GM12873 (cell line): ENCODE results near the gene ANXA6.

Source experiments
- TF ChIP-seq, protein P1 (sequence below): IDR thresholded peaks from 2 replicates; pipeline ENCODE4 v1.5.1; 2012; ENCODE audit warnings: low read depth, mild to moderate bottlenecking, moderate library complexity, low read length, control low read depth; ENCODE audit not compliant: insufficient read depth; ENCODE audit errors: missing control alignments

Gene ANXA6

GRCh38 chr5:151141535-151141934 is 16.0 kb downstream of the ANXA6 start:
- TF ChIP-seq, protein P1, sequence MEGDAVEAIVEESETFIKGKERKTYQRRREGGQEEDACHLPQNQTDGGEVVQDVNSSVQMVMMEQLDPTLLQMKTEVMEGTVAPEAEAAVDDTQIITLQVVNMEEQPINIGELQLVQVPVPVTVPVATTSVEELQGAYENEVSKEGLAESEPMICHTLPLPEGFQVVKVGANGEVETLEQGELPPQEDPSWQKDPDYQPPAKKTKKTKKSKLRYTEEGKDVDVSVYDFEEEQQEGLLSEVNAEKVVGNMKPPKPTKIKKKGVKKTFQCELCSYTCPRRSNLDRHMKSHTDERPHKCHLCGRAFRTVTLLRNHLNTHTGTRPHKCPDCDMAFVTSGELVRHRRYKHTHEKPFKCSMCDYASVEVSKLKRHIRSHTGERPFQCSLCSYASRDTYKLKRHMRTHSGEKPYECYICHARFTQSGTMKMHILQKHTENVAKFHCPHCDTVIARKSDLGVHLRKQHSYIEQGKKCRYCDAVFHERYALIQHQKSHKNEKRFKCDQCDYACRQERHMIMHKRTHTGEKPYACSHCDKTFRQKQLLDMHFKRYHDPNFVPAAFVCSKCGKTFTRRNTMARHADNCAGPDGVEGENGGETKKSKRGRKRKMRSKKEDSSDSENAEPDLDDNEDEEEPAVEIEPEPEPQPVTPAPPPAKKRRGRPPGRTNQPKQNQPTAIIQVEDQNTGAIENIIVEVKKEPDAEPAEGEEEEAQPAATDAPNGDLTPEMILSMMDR = no peak

GRCh38 chr5:151140686-151141459 is 16.7 kb downstream of the ANXA6 start:
- TF ChIP-seq, protein P1 = no peak

DNA sequence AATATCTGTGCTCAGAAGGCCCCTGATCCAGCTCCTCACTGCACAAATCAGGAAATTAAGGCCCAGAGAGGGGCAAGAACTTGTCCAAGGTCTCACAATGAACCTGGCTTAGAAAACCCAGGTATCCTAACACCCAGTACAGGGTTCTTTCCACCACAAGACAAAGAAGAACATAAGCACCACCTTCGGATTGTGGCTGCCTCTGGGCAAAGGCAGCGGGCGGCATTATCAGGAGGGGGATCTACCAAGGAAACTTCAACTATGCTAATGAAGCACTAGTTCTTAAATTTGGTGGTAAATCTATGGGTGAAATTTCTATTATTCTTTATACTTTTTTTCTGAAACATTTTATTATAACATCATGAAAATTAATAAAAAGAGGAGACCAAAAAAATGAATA is 17.9 kb downstream of the ANXA6 start:
- TF ChIP-seq, protein P1 = no peak

DNA sequence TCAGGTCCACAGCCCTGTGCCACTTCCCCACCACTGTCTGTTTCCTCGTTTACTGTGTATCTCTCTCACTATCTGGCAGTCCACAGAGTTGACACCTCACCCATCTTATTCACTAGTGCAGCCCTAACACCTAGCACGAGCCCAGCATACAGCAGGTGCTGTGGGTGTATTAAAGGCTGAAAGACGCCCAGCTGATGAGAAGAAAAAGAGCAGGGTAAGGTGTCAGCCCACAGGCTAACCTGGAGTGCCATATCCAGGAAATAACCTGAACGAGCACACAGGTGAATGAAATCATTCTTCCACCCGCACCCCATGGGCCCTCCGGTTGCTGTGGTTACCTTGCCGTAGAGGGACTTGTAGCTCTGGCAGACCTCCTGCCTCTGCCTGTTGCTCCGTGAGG is 18.6 kb downstream of the ANXA6 start:
- TF ChIP-seq, protein P1 = no peak

GRCh38 chr5:151138114-151138513 is 19.5 kb downstream of the ANXA6 start:
- TF ChIP-seq, protein P1 = no peak

DNA sequence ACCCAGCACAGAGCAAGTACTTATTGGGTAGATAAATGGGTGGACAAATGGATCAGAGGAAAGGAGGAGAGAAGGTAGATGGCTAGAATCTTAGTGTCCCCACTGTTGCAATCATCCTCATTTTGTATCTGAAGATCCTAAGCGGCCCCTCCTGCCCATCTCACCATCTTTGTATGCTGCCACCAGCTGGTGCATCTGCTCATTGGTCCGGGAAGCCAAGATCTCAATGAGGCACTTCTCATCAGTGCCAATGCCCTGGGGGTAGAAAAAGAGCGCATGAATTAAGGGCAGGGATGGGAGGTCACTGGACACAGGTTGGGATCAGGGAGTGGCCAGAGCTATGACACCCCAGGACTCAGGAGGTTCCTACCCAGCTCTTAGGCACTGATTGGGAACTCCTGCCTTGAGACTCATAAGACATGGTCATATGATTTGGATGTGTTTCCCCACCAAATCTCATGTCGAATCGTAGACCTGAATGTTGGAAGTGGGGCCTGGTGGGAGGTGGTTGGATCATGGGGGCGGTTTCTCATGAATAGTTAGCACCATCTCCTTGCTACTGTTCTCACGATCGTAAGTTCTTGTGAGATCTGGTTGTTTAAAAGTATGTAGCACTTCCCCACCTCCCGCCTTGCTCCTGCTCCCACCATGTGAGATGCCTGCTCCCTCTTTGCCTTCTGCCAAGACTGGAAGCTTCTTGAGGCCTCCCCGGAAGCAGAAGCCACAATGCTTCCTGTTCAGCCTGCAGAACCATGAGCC is 20.3 kb downstream of the ANXA6 start:
- TF ChIP-seq, protein P1 = no peak

- TF ChIP-seq, protein P1 = no peak
Measured at GRCh38 chr5:151134228-151134627, 23.4 kb downstream of the ANXA6 start.
